WTC11 (cell line): Measurements from ENCODE around the gene CDH9. TPM values are rescaled to one million over a fixed set of nuclear protein-coding genes. Genes with fewer than 3 reads are reported as not detected.

ENCODE experiments used
- ATAC-seq: fragments of 200-7000 bp; cut with Tn5 transposase; 2 replicates; pipeline ENCODE4 v1.10.0; 2021; ENCODE audit warnings: mild to moderate bottlenecking, moderate library complexity
- CTCF ChIA-PET: fragments of 300-600 bp; sonication (Branson Sonifier 250); formaldehyde crosslinking; loops from one replicate; lab custom pipeline; 2021; ENCODE audit warnings: antibody characterized with exemption; lab: Charles Lee
- POLR2A ChIA-PET: fragments of 350-600 bp; sonication (Branson Sonifier 250); formaldehyde crosslinking; loops from one replicate; lab custom pipeline; 2021; ENCODE audit warnings: antibody characterized with exemption; lab: Charles Lee
- DNase-seq: peaks from one replicate; pipeline ENCODE4 v3.0.0; 2021; ENCODE audit warnings: low spot score
- H3K27ac Mint-ChIP-seq: 2 replicates; pipeline ENCODE4 v1.8.0; 2021; ENCODE audit warnings: mixed read lengths
- H3K27me3 Mint-ChIP-seq: 2 replicates; pipeline ENCODE4 v1.8.0; 2021; ENCODE audit warnings: low read depth, mild to moderate bottlenecking, moderate library complexity, mixed read lengths
- H3K36me3 Mint-ChIP-seq: 2 replicates; pipeline ENCODE4 v1.8.0; 2021; ENCODE audit warnings: mixed read lengths
- H3K4me1 Mint-ChIP-seq: 2 replicates; pipeline ENCODE4 v1.8.0; 2022; ENCODE audit warnings: mixed read lengths
- H3K4me3 Mint-ChIP-seq: 2 replicates; pipeline ENCODE4 v1.8.0; 2021; ENCODE audit warnings: mild to moderate bottlenecking, moderate library complexity, mixed read lengths
- H3K9me3 Mint-ChIP-seq: 2 replicates; pipeline ENCODE4 v1.8.0; 2021; ENCODE audit warnings: mixed read lengths
- AR ChIP-seq: fragments of 250-450 bp; sonication (Bioruptor Pico); IDR thresholded peaks from 2 replicates; pipeline ENCODE4 v1.9.0; 2021; ENCODE audit warnings: mild to moderate bottlenecking
- CBFB ChIP-seq: sonication (generic); formaldehyde crosslinking; IDR thresholded peaks from 2 replicates; pipeline ENCODE4 v1.8.1; 2022; ENCODE audit warnings: mild to moderate bottlenecking, low read depth, missing genetic modification reagents
- CTCF ChIP-seq: fragments of 200-600 bp; IDR thresholded peaks from 2 replicates; pipeline ENCODE4 v1.8.0; 2022; ENCODE audit warnings: antibody characterized with exemption
- GRHL2 ChIP-seq: fragments of 250-450 bp; sonication (Bioruptor Pico); IDR thresholded peaks from 2 replicates; pipeline ENCODE4 v1.8.0; 2022; ENCODE audit warnings: mild to moderate bottlenecking, moderate library complexity; ENCODE audit not compliant: insufficient replicate concordance, severe bottlenecking
- GTF2I ChIP-seq: fragments of 250-450 bp; sonication (Bioruptor Pico); conservative IDR thresholded peaks from 2 replicates; pipeline ENCODE4 v1.4.0; 2021; ENCODE audit warnings: mild to moderate bottlenecking
- KAT7 ChIP-seq: sonication (generic); formaldehyde crosslinking; IDR thresholded peaks from 2 replicates; pipeline ENCODE4 v1.8.1; 2023; ENCODE audit warnings: missing genetic modification reagents, mild to moderate bottlenecking, borderline replicate concordance
- NR3C1 ChIP-seq: sonication (generic); formaldehyde crosslinking; conservative IDR thresholded peaks from 2 replicates; pipeline ENCODE4 v1.8.1; 2023; ENCODE audit warnings: low read depth, mild to moderate bottlenecking, missing genetic modification reagents
- OVOL2 ChIP-seq: fragments of 250-450 bp; sonication (Bioruptor Pico); IDR thresholded peaks from 2 replicates; pipeline ENCODE4 v1.9.0; 2021; ENCODE audit warnings: mild to moderate bottlenecking, borderline replicate concordance
- PRDM15 ChIP-seq: sonication (generic); formaldehyde crosslinking; IDR thresholded peaks from 2 replicates; pipeline ENCODE4 v1.8.0; 2022; ENCODE audit warnings: missing genetic modification reagents
- PREB ChIP-seq: sonication (generic); formaldehyde crosslinking; IDR thresholded peaks from 2 replicates; pipeline ENCODE4 v1.8.1; 2022; ENCODE audit warnings: mild to moderate bottlenecking, missing genetic modification reagents, moderate library complexity, borderline replicate concordance
- RORB ChIP-seq: fragments of 250-450 bp; sonication (Bioruptor Pico); IDR thresholded peaks from 2 replicates; pipeline ENCODE4 v1.9.0; 2021; ENCODE audit warnings: mild to moderate bottlenecking
- SMAD3 ChIP-seq: sonication (generic); formaldehyde crosslinking; IDR thresholded peaks from 2 replicates; pipeline ENCODE4 v1.8.0; 2022; ENCODE audit warnings: missing genetic modification reagents, mild to moderate bottlenecking, borderline replicate concordance
- ZNF121 ChIP-seq: sonication (generic); formaldehyde crosslinking; IDR thresholded peaks from 2 replicates; pipeline ENCODE4 v1.8.0; 2023; ENCODE audit warnings: missing genetic modification reagents
- ZNF219 ChIP-seq: sonication (generic); formaldehyde crosslinking; IDR thresholded peaks from 2 replicates; pipeline ENCODE4 v1.8.0; 2023; ENCODE audit warnings: missing genetic modification reagents, mild to moderate bottlenecking, borderline replicate concordance
- ZNF263 ChIP-seq: sonication (generic); formaldehyde crosslinking; IDR thresholded peaks from 2 replicates; pipeline ENCODE4 v1.8.1; 2022; ENCODE audit warnings: low read depth, mild to moderate bottlenecking, moderate library complexity, missing genetic modification reagents
- ZNF423 ChIP-seq: fragments of 250-450 bp; sonication (Bioruptor Pico); IDR thresholded peaks from 2 replicates; pipeline ENCODE4 v2.1.2; 2022; ENCODE audit warnings: mild to moderate bottlenecking, moderate library complexity
- total RNA-seq: library from RNA; stranded (reverse); gene quantifications from 3 replicates; pipeline ENCODE4 v1.2.3, GENCODE V29; 2021

Gene CDH9
- total RNA-seq, 1 experiment from 2014 or later = 0.48 TPM

- TF ChIP-seq OVOL2 (no peak), SMAD3 (no peak), AR (no peak), ZNF263 (no peak), RORB (CRISPR knock-in tag) (no peak), KAT7 (CRISPR knock-in tag) (no peak), GRHL2 (CRISPR knock-in tag) (no peak), ZNF219 (no peak)
These were observed 156.5 kb downstream of the CDH9 start (continued) for GRCh38 chr5:26881901-26882300.

GRCh38 chr5:26877154-26877553, 161.2 kb downstream of the CDH9 start:
- DNase-seq (no peak), ATAC-seq (no peak)
- Mint-ChIP-seq H3K27ac (no peak overlapping the region), H3K9me3 (peaks cover 4% of the 10 kb centered on the region; the same call in 1 of the 2 replicates), H3K36me3 (no peaks in the 10 kb centered on the region), H3K4me3 (no peak overlapping the region), H3K4me1 (no peaks in the 10 kb centered on the region)
- CTCF ChIA-PET = no interaction called here
- TF ChIP-seq PRDM15 (CRISPR knock-in tag) = no peak
- TF ChIP-seq PREB (CRISPR knock-in tag) = no peak
- no peak for TF ChIP-seq NR3C1
- no peak for TF ChIP-seq ZNF121
- TF ChIP-seq, all 79 proteins: peak for 0
- POLR2A ChIA-PET = no interaction called here
- H3K27me3 Mint-ChIP-seq = no peaks in the 10 kb centered on the region

- no peak for TF ChIP-seq CBFB
- TF ChIP-seq GTF2I (CRISPR knock-in tag) = no peak
- TF ChIP-seq ZNF423 (CRISPR knock-in tag) = no peak
- no peak for TF ChIP-seq CTCF
- TF ChIP-seq, all 79 proteins: peak for 0
- CTCF ChIA-PET = no interaction called here
- H3K4me1 Mint-ChIP-seq = no peaks in the 10 kb centered on the region
- no peaks in the 10 kb centered on the region for H3K36me3 Mint-ChIP-seq
- H3K4me3 Mint-ChIP-seq = no peak overlapping the region
- ATAC-seq (no peak), DNase-seq (no peak)
- POLR2A ChIA-PET = no interaction called here
- no peak overlapping the region for H3K27ac Mint-ChIP-seq
- peaks cover 2% of the 10 kb centered on the region; the same call in 1 of the 2 replicates for H3K27me3 Mint-ChIP-seq
- peaks cover 4% of the 10 kb centered on the region; the same call in 1 of the 2 replicates for H3K9me3 Mint-ChIP-seq
These were observed 166.0 kb downstream of the CDH9 start for GRCh38 chr5:26872337-26872736.
